Measurements from ENCODE around the gene CTIF.

GRCh38 chr18:48910972-48911545 lies 372.2 kb downstream of the CTIF start:
- TF ChIP-seq POLR2A (IDR thresholded peaks at IDR 0.05): no peak
- TF ChIP-seq EP300 (IDR thresholded peaks at IDR 0.05): no peak
- TF ChIP-seq POLR2AphosphoS5 (IDR thresholded peaks at IDR 0.05): no peak
